HG03460 (cell line): Measurements from ENCODE around the gene GRAMD1B.

Experiments used
- ATAC-seq: cut with Tn5 transposase; IDR thresholded peaks from one replicate; pipeline ENCODE4 v1.9.1; 2021; ENCODE audit not compliant: unreplicated experiment

GRAMD1B gene

GRCh38 chr11:123584737-123585136 lies 154.7 kb downstream of the GRAMD1B start:
- no peak for ATAC-seq

- no peak for ATAC-seq
These were observed 155.1 kb downstream of the GRAMD1B start for GRCh38 chr11:123585206-123585605.

GRCh38 chr11:123585706-123586105 lies 155.6 kb downstream of the GRAMD1B start:
- no peak for ATAC-seq

DNA sequence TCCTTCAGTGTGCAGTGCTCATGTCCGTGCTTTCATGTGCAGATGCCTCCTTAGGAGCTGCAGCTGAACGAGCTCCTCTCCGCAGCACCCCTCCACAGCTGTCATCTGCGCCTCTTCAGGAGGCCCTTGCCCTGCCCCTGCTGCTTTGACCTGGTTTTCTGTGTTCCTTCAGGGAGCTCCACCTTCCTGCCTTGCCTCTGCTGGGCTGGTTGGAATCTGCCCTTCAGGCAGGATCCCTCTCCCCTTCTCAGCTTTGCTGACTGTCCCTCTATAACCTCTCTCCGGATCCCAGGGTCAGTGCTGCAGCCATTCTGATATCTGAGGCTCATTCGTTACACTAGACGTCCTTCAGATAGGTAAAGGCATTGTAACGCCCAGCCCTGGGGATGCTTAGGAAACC lies 156.5 kb downstream of the GRAMD1B start:
- ATAC-seq: no peak

- ATAC-seq: no peak
These were observed 157.0 kb downstream of the GRAMD1B start for GRCh38 chr11:123587044-123587443.

DNA sequence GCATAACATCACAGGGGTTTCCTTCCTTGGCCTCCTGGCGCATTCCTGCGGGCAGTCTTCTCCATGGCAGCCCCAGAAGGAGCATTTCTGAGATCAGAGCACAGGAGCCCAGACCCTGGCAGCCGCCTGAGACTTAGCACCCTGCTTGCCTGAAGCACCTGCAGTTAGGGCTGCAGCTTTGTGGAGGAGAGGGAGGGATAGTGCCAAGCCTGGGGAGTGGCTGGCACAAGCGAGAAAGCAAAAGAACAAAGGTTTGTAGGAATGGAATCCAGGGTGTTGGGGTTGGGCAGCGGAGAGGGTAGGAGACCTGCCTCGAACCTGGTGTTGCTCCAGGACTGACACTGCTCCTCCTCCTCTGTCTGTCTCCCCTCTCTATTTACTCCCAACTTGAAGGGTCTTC lies 157.5 kb downstream of the GRAMD1B start:
- ATAC-seq: no peak

GRCh38 chr11:123588117-123588863 lies 158.2 kb downstream of the GRAMD1B start:
- ATAC-seq: no peak

GRCh38 chr11:123588864-123589262 lies 158.8 kb downstream of the GRAMD1B start:
- ATAC-seq: no peak

DNA sequence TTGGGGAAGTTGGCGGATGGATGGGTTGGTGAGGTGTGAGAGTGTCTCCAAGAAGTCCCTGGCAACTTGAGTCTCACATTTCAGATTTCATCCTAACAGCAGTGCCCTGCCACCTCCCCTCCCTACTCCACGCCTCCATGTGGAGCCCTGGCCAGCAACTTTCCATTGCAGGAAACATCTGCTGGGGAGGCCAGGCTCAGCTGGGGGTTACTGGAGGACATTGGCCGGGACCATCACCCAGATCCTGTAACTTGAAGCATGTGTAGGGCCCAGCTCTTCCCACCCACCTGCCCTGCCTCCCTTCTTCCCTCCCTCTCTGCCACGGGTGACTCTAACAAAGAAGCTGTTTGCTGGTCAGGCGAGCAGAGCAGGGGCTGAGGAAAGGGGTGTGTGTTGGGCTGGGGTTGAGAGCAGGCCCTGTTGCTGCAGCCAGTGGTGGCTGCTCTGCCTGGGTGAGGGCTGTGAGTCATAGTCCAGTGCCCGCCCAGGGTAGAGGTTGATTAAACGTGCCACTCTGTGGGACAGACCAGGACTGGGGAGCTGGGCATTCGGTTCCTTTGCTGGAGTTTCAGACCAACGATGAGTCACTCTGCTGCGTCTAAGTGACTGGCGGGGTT lies 160.3 kb downstream of the GRAMD1B start:
- no peak for ATAC-seq

DNA sequence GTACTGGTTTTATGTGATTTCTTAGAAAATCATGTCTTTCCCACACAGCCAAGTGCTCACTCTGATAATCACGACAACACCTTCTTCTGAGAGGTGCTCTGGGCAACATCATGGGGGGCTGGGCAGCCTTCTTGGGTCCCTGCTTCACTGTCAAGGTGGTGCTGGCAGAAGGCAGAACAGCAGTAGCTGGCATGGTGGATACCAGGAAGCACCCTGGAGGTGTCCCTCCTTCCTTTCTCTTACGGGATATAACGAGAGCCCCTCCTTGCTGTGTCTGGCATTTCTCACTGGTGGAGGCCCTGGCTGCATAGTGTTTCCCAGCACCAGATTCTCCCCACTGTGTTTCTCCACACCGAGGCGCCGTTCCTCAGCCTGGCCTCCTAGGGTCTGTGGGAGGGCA lies 163.5 kb downstream of the GRAMD1B start:
- no peak for ATAC-seq

DNA sequence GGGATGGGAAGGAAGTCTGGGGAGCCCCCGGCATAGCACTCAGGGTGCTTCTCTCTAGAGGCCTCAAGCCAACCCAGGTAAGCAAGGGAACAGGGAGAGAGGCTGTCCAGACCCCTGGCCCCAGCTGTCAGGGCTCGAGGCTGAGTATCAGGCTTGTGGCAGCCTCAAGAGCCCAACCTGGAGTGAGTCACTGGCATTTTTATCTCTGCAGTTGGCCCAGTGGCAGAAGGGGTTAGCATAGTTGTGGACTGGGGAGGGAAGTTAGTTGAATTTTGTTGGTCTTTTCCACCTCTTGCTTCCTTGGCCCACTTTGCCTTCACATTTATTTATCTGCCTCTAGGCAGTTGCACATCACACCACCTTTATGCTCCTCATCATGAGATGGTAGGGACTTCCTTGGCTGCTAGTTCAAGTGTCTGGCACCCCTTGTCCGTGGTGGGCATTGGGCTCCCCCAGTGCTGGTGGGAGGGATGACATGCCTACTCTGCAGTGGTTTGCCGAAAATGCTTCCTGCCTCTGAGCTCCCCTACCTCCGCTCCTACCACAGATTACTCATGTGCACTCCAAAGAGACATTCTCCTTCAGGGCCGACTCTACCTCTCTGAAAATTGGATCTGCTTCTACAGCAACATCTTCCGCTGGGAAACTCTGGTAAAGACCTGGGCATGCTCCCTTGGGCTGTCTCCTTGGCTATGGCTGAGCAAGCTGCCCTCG lies 164.3 kb downstream of the GRAMD1B start:
- no peak for ATAC-seq

DNA sequence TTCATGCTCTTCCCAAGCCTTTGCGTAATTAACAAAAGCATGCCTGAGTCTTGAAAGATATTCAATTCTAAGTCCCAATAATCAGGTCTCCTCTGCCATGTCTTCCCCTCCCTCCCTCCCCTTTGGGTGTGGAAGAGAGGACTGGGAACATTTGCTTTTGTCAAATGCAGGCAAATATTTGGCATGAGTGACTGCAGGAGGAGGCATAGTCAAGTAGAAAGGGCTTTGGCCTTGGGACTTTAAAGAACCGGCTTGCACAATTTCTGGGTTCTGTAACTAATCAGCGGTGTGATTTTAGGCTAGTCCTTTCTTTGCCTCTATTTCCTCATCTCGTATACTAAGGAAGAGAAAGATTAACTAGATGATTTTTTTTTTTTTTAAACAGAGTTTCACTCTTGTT lies 164.9 kb downstream of the GRAMD1B start:
- no peak for ATAC-seq

DNA sequence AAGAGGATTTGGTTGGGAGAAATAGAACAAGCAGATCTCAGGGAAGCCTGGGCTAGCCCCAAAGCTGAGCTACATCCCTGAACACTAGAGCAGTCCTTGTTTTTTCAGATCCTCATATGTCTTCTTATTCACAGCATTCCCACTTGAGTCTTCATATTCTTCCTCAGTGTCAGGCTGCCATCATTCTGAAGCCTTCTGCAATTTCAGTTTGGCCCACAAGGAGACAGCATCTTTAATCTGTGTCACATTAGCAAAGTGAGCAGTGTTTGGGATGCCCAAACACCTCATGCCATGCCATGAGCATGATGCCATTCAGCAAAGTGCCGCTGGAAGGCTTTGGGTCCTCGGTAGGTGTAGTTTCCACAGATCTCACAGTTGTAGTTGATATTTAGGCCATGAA lies 167.8 kb downstream of the GRAMD1B start:
- ATAC-seq: no peak

GRCh38 chr11:123601136-123601535 lies 171.1 kb downstream of the GRAMD1B start:
- no peak for ATAC-seq

DNA sequence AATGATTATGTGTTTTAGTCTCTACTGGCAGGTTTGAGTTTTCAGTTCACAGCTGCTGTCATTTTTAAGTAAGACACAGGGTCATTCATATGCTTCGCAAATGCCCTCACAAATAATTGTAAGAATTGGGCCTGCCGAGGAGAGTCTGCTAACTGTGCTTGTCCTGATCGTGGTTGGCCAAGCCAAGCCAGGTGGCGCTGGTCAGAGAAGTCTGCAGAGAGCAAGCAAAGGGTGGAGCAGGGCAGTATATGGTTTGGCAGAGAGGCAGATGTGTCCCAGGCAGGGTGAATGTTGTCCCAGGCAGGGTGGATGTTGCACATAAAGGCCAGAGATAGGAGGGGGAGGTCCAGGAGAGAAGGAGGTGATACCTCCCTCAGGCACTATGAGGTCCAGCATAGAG lies 171.7 kb downstream of the GRAMD1B start:
- no peak for ATAC-seq

DNA sequence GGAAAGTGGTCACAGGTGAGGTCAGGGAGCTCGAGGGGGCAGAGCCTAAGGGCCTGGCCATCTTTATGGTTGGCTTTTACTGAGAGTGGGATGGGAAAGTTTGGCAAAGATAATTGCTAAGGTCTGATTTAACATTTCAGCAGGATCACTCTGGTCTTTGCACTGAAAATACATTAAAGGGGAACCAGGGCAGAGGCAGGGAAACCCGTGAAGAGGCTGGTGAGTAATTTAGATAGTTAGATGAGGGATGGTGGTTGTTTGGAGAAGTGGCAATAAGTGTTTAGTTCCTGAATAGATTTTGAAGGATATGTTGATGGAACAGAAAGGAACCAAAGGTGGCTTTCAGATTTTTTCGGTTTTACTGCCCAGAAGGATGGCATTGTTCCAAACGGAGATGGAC lies 173.6 kb downstream of the GRAMD1B start:
- ATAC-seq: no peak

GRCh38 chr11:123607781-123608180 lies 177.7 kb downstream of the GRAMD1B start:
- ATAC-seq: no peak

- ATAC-seq: no peak
These were observed 178.3 kb downstream of the GRAMD1B start for GRCh38 chr11:123608371-123608770.

- ATAC-seq: no peak
These were observed 178.9 kb downstream of the GRAMD1B start for GRCh38 chr11:123608945-123609344.

- no peak for ATAC-seq
These were observed 181.6 kb downstream of the GRAMD1B start for GRCh38 chr11:123611698-123612097.

- ATAC-seq: no peak
These were observed 186.6 kb downstream of the GRAMD1B start for GRCh38 chr11:123616505-123617198.

- ATAC-seq: no peak
These were observed 192.5 kb downstream of the GRAMD1B start for GRCh38 chr11:123622576-123622975.
